Stimulated activated CD4-positive, alpha-beta T cell treated with anti-CD3 and anti-CD28 coated beads, TNF-alpha, amount 100 ng/mL, for 1 hour (primary cell): Measurements from ENCODE around the gene DCTN2.

ENCODE experiments used
- DNase-seq, 3 donors: peaks; one replicate each; pipeline ENCODE4 v3.0.0-alpha.2; 2020; ENCODE audit warnings: low read depth in 3 of 3, low spot score in 1 of 3

Gene DCTN2

DNA sequence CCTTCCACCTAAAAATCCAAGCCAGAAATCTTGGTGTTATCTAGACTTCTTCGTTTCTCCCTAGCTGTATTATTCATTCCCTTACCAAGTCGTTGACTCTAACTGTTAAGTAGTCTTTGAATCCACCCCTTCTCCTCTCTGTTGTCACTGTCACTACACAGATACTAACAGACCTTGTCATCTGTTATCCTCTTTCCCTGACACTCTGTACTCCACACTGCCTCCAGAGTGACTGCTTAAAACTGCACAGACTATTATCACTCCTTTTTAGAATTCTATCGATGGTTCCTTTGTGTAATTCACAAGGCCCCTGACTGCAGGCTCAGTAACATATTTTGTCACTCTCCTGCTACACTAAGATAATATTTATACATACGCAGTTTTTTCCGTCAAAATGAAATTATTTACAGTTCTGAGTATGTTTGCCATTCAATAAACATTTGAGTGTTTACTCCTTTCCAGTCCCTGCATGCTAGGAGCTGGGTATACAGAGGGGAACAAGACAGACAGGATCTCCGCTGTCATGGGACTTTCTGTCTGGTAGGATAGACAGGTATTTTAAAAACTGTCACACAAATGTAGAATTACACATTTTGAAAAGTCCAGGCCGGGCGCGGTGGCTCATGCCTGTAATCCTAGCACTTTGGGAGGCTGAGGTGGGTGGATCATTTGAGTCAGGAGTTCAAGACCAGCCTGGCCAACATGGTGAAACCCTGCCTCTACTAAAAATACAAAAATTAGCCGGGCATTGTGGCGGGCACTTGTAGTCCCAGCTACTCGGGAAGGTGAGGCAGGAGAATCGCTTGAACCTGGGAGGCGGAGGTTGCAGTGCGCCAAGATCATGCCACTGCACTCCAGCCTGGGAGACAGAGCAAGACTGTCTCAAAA is 55.4 kb downstream of the DCTN2 start:
- DNase-seq, result no peak

DNA sequence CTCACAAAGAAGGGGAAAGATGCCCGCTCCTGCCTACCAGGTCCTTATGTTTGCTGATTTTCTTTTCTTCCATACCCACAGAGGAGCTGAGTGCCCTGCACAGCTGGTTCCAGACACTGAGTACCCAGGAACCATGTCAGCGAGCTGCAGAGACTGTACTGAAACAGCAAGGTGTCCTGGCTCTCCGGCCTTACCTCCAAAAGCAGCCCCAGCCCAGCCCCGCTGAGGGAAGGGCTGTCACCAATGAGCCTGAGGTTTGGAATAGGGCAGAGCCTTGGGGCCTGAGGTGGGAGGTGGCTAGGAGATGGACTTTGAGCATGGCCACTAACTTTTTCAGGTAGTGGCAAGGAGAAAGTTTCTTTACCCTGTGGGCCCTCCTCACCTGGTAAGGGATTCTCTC is 56.9 kb downstream of the DCTN2 start:
- DNase-seq, result no peak

DNA sequence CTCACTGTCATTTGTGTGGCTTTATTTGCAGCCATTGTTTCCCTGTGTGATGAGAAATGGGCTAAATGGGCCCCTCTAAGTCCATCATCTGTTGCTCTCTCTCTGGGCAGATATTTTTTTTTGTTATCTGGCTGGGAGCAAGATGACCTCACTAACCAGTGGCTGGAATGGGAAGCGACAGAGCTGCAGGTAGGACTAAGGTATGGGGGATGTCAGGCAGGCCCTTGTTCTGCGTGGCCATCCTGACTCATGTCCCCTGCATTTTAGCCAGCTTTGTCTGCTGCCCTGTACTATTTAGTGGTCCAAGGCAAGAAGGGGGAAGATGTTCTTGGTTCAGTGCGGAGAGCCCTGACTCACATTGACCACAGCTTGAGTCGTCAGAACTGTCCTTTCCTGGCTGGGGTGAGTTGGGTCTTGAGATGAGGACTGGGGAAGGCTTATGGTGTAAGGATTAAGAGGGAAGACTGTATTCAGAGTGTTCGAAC is 57.8 kb downstream of the DCTN2 start:
- DNase-seq, result no peak

DNA sequence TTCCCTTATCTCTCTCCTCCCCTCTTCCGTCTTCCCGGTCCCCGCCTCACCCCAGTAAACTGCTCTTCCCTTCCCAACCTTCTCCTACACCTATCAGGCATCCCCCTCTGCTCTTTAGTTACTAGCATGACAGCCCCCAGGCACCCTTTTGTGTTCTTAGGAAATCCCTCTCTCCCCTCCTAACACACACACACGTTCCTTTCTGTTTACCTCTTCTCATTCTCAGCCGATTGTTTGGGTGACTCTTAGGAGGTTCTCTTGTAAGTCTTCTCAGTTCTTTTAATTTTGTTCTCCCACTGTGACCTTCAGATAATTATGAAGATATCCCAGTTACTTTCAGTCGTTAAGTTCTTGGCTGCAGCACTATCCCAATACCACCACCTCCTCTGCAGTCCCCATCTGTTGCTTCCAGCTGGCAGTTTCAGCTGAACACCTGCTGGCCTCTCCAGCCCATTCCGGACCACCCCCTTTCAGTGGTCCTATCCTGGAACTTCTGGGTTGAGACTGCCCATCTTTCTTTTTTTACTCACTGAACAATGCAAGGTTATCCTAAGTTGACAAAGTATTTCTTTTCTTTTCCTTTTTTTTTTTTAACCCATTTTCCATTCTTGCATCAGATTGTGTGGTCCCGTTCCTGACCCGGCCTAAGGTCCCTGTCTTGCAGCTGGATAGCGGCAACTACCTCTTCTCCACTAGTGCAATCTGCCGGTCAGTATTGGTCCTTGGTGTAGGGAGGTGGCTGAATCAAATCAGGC is 58.4 kb downstream of the DCTN2 start:
- DNase-seq, result no peak

DNA sequence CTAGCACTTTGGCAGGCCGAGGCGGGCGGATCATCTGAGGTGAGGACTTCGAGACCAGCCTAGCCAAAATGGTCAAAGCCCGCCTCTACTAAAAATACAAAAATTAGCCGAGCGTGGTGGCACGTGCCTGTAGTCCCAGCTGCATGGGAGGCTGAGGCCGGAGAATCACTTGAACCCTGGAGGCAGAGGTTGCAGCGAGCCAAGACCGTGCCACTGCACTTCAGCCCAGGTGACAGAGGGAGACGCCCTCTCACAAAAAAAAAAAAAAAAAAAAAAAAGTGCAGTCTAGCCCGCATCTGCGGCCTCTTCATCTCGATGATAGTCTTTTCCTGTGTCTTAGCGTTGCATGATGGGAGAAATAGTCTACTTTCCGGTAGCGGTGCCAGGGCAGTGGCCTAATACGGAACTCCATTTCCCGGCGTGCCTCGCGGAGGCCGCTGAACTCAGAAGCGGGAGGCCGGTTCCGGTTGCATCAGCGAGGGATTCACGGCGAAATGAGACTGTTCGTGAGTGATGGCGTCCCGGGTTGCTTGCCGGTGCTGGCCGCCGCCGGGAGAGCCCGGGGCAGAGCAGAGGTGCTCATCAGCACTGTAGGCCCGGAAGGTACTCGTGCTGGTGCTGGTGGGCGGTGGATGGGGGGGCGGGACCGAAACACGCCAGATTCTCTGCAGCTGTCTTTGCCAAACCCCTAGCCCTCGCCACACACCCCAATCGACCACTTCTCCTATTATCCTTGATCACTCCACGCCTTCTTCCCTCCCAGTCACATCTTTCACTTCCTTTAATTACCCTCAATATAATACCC is 59.2 kb downstream of the DCTN2 start, which contains the start of gene MARS1:
TSS of gene MARS1 (plus strand) at position 472 of the 805 bp plus-strand sequence. CDS start at position 495, 23 bp downstream.
- peak; percentile 75 to 84 (median 79) for DNase-seq

DNA sequence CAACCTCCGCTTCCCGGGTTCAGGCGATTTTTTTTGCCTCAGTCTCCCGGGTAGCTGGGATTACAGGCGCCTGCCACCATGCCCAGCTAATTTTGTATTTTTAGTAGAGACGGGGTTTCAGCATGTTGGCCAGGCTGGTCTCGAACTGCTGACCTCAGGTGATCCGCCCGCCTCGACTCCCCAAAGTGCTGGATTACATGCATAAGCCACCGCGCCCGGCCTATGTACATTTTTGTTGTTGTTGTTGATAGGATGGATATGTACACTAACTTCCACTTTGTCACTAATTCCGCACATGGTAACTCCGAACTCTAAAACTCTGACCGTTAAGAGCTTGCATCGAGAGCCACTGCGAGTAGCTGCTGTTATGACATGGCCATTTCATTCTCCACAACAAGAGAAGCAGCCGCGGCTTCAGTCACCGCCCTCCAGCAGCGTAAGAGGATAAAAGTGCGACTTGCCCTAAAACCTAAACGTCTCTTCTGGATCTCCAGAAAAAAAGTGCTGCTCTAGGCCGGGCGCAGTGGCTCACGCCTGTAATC is 59.9 kb downstream of the DCTN2 start:
- DNase-seq, result no peak

DNA sequence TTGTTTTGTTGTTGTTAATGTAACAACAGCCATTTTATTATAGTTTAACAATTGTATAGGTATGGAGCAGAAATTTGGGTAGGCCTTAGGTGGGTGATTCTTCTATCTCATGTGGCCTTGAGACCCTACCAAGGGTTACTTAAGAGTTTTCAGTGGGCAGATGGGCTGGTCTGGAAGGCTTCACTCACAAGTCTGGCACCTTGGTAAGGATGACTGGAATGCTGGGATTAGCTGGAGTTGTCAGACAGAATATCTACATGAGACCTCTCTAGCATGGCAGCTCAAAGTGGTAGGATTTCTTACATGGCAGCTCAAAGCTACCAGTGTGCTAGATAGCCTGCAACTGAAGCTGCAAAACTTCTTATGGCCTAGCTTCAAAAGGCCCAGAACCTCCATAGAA is 61.3 kb downstream of the DCTN2 start:
- no peak for DNase-seq

DNA sequence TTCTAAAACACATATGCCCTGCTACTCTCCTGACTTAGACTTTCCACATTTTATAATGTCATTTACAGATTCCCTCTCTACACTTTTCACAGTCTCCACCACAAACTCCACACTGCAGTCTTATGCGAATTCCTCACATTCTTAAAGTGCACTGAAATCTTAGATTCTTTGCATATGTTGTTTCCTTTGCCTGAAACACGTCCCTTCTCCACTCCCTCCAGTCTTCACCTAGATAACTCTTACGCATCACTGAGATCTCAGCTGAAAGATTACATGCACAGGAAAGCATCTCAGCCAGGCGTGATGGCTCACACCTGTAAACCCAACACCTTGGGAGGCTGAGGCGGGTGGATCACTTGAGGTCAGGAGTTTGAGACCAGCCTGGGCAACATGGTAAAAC is 63.5 kb downstream of the DCTN2 start:
- DNase-seq, result no peak

DNA sequence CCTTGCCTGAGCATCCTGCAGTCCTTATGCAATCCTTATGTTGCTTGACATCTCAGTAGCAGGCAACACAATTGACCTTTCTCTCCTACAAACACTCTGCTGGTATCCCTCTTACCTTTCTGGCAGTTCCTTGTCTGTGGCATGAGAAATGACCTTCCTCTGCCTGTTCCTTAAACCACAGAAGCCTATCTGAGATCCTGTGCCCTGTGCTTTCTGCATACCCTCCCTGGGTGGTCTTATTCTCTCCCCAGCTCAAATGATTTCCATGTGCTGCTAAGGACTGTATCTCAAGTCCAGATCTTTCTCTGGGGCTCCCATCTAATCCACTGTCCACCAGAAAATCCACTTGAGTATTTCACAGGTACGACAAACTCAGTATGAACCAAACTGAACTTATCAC is 65.3 kb downstream of the DCTN2 start:
- no peak for DNase-seq
